ENCODE data around the gene TNRC6B.

DNA sequence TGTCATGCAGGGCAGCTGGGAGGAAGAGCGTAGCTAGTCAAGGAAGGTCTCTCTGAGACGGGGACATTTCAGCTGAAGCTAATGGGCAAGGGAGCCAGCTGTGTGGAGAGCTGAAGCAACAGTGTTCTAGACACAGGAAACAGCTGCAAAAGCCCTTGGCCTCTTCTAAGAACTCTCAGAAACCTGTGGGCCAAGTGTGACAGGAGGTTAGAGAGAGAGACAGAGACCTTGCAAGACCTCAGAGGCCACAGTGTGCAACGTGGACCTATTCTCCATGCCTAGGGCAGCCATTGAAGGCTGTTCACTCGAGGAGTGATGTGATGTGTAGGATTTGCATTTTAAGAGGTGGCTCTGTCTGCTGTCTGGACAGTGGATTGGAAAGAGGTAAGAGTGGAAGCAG, 48.7 kb upstream of the TNRC6B start:
- TF ChIP-seq CTCF (IDR thresholded peaks at IDR 0.05) (no peak), POLR2A (IDR thresholded peaks at IDR 0.05) (no peak), EP300 (IDR thresholded peaks at IDR 0.05) (no peak), POLR2AphosphoS5 (IDR thresholded peaks at IDR 0.05) (no peak)
